Skeletal muscle satellite cell (primary cell): ENCODE measurements around the gene FER1L5.
"Not testable (repeated sequence)": the region's sequence is repeated elsewhere in the genome, so short reads cannot be mapped to it uniquely, and the experiment has no call there.

Experiments used
- H3K27me3 ChIP-seq: 2 replicates; pipeline ENCODE4 v1.7.0; 2013; ENCODE audit warnings: low read length; ENCODE audit not compliant: control insufficient read depth, insufficient read depth
- H3K36me3 ChIP-seq: 2 replicates; pipeline ENCODE4 v1.7.0; 2013; ENCODE audit warnings: mild to moderate bottlenecking, control low read depth, low read length; ENCODE audit not compliant: insufficient read depth
- H3K4me1 ChIP-seq: 2 replicates; pipeline ENCODE4 v1.7.0; 2013; ENCODE audit warnings: low read length; ENCODE audit not compliant: control insufficient read depth, insufficient read depth
- H3K4me2 ChIP-seq: 2 replicates; pipeline ENCODE4 v1.7.0; 2013; ENCODE audit warnings: mild to moderate bottlenecking, low read length
- H3K4me3 ChIP-seq: 2 replicates; pipeline ENCODE4 v1.7.0; 2013; ENCODE audit warnings: low read length
- H3K9ac ChIP-seq: 2 replicates; pipeline ENCODE4 v1.7.0; 2013; ENCODE audit warnings: mild to moderate bottlenecking, low read depth, low read length, moderate library complexity
- H3K9me3 ChIP-seq: replicated peaks from 2 replicates; pipeline ENCODE4 v1.7.0; 2013; ENCODE audit warnings: mild to moderate bottlenecking, control low read depth, low read length

FER1L5 gene

GRCh38 chr2:96663177-96663576, 20.6 kb downstream of the FER1L5 start:
- Histone ChIP-seq H3K9me3 (no peaks in the 10 kb centered on the region), H3K4me2 (no peak overlapping the region), H3K4me3 (no peak overlapping the region), H3K27me3 (no peaks in the 10 kb centered on the region), H3K9ac (no peak overlapping the region), H3K36me3 (no peaks in the 10 kb centered on the region), H3K4me1 (peaks cover 16% of the 10 kb centered on the region)

GRCh38 chr2:96663829-96664228, 21.3 kb downstream of the FER1L5 start:
- Histone ChIP-seq H3K4me3 (no peak overlapping the region), H3K4me1 (peaks cover 16% of the 10 kb centered on the region)

GRCh38 chr2:96664366-96664925, 21.9 kb downstream of the FER1L5 start:
- Histone ChIP-seq H3K4me3 (no peak overlapping the region), H3K4me1 (peaks cover 16% of the 10 kb centered on the region), H3K9me3 (no peaks in the 10 kb centered on the region), H3K4me2 (peak overlapping the region; percentile 27), H3K9ac (peak overlapping the region; percentile 43), H3K36me3 (no peaks in the 10 kb centered on the region), H3K27me3 (peaks cover 2% of the 10 kb centered on the region)

More at GRCh38 chr2:96663829-96664228, 21.3 kb downstream of the FER1L5 start:
- Histone ChIP-seq H3K27me3 (no peaks in the 10 kb centered on the region), H3K36me3 (no peaks in the 10 kb centered on the region), H3K9ac (no peak overlapping the region), H3K4me2 (no peak overlapping the region), H3K9me3 (no peaks in the 10 kb centered on the region)

- peaks cover 16% of the 10 kb centered on the region for H3K4me1 ChIP-seq
- H3K9ac ChIP-seq: peak overlapping the region; percentile 43
- H3K9me3 ChIP-seq: no peaks in the 10 kb centered on the region
- peak overlapping the region; percentile 35 for H3K4me2 ChIP-seq
- H3K4me3 ChIP-seq: no peak overlapping the region
- peaks cover 4% of the 10 kb centered on the region for H3K27me3 ChIP-seq
- no peaks in the 10 kb centered on the region for H3K36me3 ChIP-seq
Observed at GRCh38 chr2:96665083-96665569, 22.6 kb downstream of the FER1L5 start.

GRCh38 chr2:96665717-96666116, 23.2 kb downstream of the FER1L5 start:
- H3K4me3 ChIP-seq, H3K27me3 ChIP-seq, H3K4me2 ChIP-seq, H3K9me3 ChIP-seq, H3K36me3 ChIP-seq: not testable (repeated sequence)
- Histone ChIP-seq H3K9ac (peak overlapping the region; percentile 5), H3K4me1 (peaks cover 16% of the 10 kb centered on the region)

- Histone ChIP-seq H3K36me3 (no peaks in the 10 kb centered on the region), H3K4me3 (no peak overlapping the region), H3K4me1 (peaks cover 16% of the 10 kb centered on the region), H3K27me3 (peaks cover 24% of the 10 kb centered on the region), H3K9me3 (no peaks in the 10 kb centered on the region), H3K9ac (no peak overlapping the region), H3K4me2 (no peak overlapping the region)
Observed at GRCh38 chr2:96668771-96669170, 26.2 kb downstream of the FER1L5 start.

GRCh38 chr2:96669539-96670215, 27.1 kb downstream of the FER1L5 start:
- Histone ChIP-seq H3K9me3 (no peaks in the 10 kb centered on the region), H3K4me2 (no peak overlapping the region), H3K4me1 (peaks cover 13% of the 10 kb centered on the region), H3K36me3 (no peaks in the 10 kb centered on the region), H3K9ac (no peak overlapping the region), H3K27me3 (peaks cover 24% of the 10 kb centered on the region), H3K4me3 (no peak overlapping the region)

GRCh38 chr2:96679848-96680247, 37.3 kb downstream of the FER1L5 start:
- Histone ChIP-seq H3K4me3 (no peak overlapping the region), H3K27me3 (peaks cover 25% of the 10 kb centered on the region), H3K9ac (no peak overlapping the region), H3K4me2 (no peak overlapping the region), H3K9me3 (no peaks in the 10 kb centered on the region), H3K36me3 (no peaks in the 10 kb centered on the region), H3K4me1 (no peaks in the 10 kb centered on the region)

GRCh38 chr2:96680561-96681141, 38.1 kb downstream of the FER1L5 start:
- H3K36me3 ChIP-seq: no peaks in the 10 kb centered on the region
- H3K27me3 ChIP-seq: peaks cover 33% of the 10 kb centered on the region
- no peak overlapping the region for H3K4me3 ChIP-seq
- no peak overlapping the region for H3K9ac ChIP-seq
- no peaks in the 10 kb centered on the region for H3K4me1 ChIP-seq
- H3K9me3 ChIP-seq: no peaks in the 10 kb centered on the region
- H3K4me2 ChIP-seq: no peak overlapping the region

- H3K9ac ChIP-seq: no peak overlapping the region
- H3K9me3 ChIP-seq: no peaks in the 10 kb centered on the region
- no peaks in the 10 kb centered on the region for H3K4me1 ChIP-seq
- H3K4me2 ChIP-seq: no peak overlapping the region
- no peak overlapping the region for H3K4me3 ChIP-seq
- peaks cover 40% of the 10 kb centered on the region for H3K27me3 ChIP-seq
- no peaks in the 10 kb centered on the region for H3K36me3 ChIP-seq
Observed at GRCh38 chr2:96681540-96681939, 39.0 kb downstream of the FER1L5 start.

GRCh38 chr2:96683307-96683706, 40.7 kb downstream of the FER1L5 start:
- H3K4me1 ChIP-seq: no peaks in the 10 kb centered on the region
- no peaks in the 10 kb centered on the region for H3K9me3 ChIP-seq
- H3K36me3 ChIP-seq: no peaks in the 10 kb centered on the region
- H3K4me2 ChIP-seq: no peak overlapping the region
- H3K4me3 ChIP-seq: no peak overlapping the region
- H3K9ac ChIP-seq: no peak overlapping the region
- H3K27me3 ChIP-seq: peaks cover 40% of the 10 kb centered on the region
